ENCODE results near the gene SCN1A. TPM values are rescaled to one million over a fixed set of nuclear protein-coding genes. Genes with fewer than 3 reads are reported as not detected.

The SCN1A gene
- total RNA-seq, 1 experiment from 2014 or later = 0.62 TPM

DNA sequence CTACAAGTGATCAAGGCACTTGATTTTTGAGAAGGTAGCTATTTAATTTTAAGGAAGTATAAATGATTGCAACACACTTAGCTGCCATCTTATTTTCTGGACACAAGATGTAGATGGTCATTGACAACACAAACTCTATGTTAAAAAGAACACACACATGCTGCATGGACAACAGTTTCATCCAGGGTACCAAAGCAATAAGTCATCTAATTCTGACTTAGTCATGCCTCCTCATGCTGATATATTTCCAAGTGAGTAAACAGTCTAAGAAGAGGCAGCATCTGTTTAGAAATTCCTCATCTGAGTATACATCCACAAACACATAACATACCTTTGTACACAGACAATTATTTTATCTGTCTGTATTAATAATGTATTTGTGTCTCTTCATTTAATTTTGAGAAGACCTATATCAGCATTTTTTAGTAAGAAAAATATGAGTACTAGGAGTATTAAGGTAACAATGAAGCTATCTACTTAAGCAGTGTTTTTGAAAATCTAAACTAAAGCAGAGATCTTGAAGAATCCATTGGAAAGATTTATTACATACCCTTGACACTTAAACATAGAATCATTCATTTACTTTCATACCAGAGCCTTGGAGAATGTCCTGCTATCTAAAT is 84.9 kb downstream of the SCN1A start:
- intact Hi-C loops (cut with micrococcal nuclease; ENCODE audit: unreplicated experiment) = no loop called here
- ChIA-PET POLR2A (ENCODE audit: low non-redundant PET) (no interaction called here), CTCF (no interaction called here)
- TF ChIP-seq EZH2 (IDR thresholded peaks at IDR 0.05; ENCODE audit: borderline replicate concordance, low read depth, low read length, poor library complexity, severe bottlenecking) (no peak), CTCF (conservative IDR thresholded peaks at IDR 0.05; ENCODE audit: low read depth, low read length) (no peak)
- Histone ChIP-seq H3K9me3 (ENCODE audit: low read depth, low read length, poor library complexity, severe bottlenecking) (no peaks in the 10 kb centered on the region), H3K27me3 (replicated peaks; ENCODE audit: insufficient read depth, low read depth, low read length, poor library complexity) (no peaks in the 10 kb centered on the region), H3K27ac (ENCODE audit: low read depth, low read length, poor library complexity, severe bottlenecking) (no peak overlapping the region), H3K36me3 (ENCODE audit: insufficient read depth, low read length, poor library complexity, severe bottlenecking) (no peaks in the 10 kb centered on the region), H3K4me1 (ENCODE audit: insufficient read depth, low read length, poor library complexity, severe bottlenecking) (no peaks in the 10 kb centered on the region), H3K4me3 (ENCODE audit: low read depth, low read length, poor library complexity, severe bottlenecking) (no peak overlapping the region)
- no peak for DNase-seq (ENCODE audit: low spot score)
- BruUV-seq (replicated peaks) = no TSS peak

DNA sequence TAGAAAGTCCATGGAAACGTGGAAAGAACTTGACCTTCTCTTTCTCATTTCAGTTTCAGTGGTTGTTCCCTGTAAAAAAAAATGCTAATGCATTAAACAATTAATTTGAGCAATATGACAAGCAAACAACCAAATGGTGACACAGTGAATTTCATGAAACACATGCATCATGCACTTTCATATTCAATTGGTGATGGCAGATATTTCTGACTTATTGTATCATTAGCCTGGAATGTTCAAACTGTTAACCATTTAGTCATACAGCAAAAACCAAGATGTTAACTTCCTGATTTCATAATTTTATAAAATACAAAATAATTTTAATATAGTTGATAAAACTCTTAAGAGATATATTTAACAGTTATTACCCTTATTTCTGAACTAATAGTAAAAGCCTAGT is 85.5 kb downstream of the SCN1A start:
- H3K9me3 ChIP-seq (ENCODE audit: low read depth, low read length, poor library complexity, severe bottlenecking) = no peaks in the 10 kb centered on the region
- H3K4me1 ChIP-seq (ENCODE audit: insufficient read depth, low read length, poor library complexity, severe bottlenecking) = no peaks in the 10 kb centered on the region
- no TSS peak for BruUV-seq (replicated peaks)
- CTCF ChIA-PET = no interaction called here
- intact Hi-C loops (cut with micrococcal nuclease; ENCODE audit: unreplicated experiment) = no loop called here
- no peaks in the 10 kb centered on the region for H3K27me3 ChIP-seq (replicated peaks; ENCODE audit: insufficient read depth, low read depth, low read length, poor library complexity)
- DNase-seq (ENCODE audit: low spot score) = no peak
- H3K36me3 ChIP-seq (ENCODE audit: insufficient read depth, low read length, poor library complexity, severe bottlenecking) = no peaks in the 10 kb centered on the region
- H3K27ac ChIP-seq (ENCODE audit: low read depth, low read length, poor library complexity, severe bottlenecking) = no peak overlapping the region
- POLR2A ChIA-PET (ENCODE audit: low non-redundant PET) = no interaction called here
- no peak for TF ChIP-seq EZH2 (IDR thresholded peaks at IDR 0.05; ENCODE audit: borderline replicate concordance, low read depth, low read length, poor library complexity, severe bottlenecking)
- TF ChIP-seq CTCF (conservative IDR thresholded peaks at IDR 0.05; ENCODE audit: low read depth, low read length) = no peak
- H3K4me3 ChIP-seq (ENCODE audit: low read depth, low read length, poor library complexity, severe bottlenecking) = no peak overlapping the region

- ChIA-PET POLR2A (ENCODE audit: low non-redundant PET) (no interaction called here), CTCF (no interaction called here)
- no peaks in the 10 kb centered on the region for H3K36me3 ChIP-seq (ENCODE audit: insufficient read depth, low read length, poor library complexity, severe bottlenecking)
- no peaks in the 10 kb centered on the region for H3K9me3 ChIP-seq (ENCODE audit: low read depth, low read length, poor library complexity, severe bottlenecking)
- no peak for DNase-seq (ENCODE audit: low spot score)
- H3K27ac ChIP-seq (ENCODE audit: low read depth, low read length, poor library complexity, severe bottlenecking) = no peak overlapping the region
- intact Hi-C loops (cut with micrococcal nuclease; ENCODE audit: unreplicated experiment) = no loop called here
- no peak for TF ChIP-seq CTCF (conservative IDR thresholded peaks at IDR 0.05; ENCODE audit: low read depth, low read length)
- no peak for TF ChIP-seq EZH2 (IDR thresholded peaks at IDR 0.05; ENCODE audit: borderline replicate concordance, low read depth, low read length, poor library complexity, severe bottlenecking)
- no peaks in the 10 kb centered on the region for H3K4me1 ChIP-seq (ENCODE audit: insufficient read depth, low read length, poor library complexity, severe bottlenecking)
- H3K27me3 ChIP-seq (replicated peaks; ENCODE audit: insufficient read depth, low read depth, low read length, poor library complexity) = no peaks in the 10 kb centered on the region
- no TSS peak for BruUV-seq (replicated peaks)
- no peak overlapping the region for H3K4me3 ChIP-seq (ENCODE audit: low read depth, low read length, poor library complexity, severe bottlenecking)
Measured at GRCh38 chr2:166041613-166042012, 86.2 kb downstream of the SCN1A start.
